Middle frontal gyrus (tissue), 1 donor: ENCODE measurements around the gene IL4I1.

Source experiments
- DNase-seq: peaks from one replicate; pipeline ENCODE4 v3.0.0-alpha.2; 2015; ENCODE audit warnings: low spot score; ENCODE audit errors: extremely low spot score

Gene IL4I1

DNA sequence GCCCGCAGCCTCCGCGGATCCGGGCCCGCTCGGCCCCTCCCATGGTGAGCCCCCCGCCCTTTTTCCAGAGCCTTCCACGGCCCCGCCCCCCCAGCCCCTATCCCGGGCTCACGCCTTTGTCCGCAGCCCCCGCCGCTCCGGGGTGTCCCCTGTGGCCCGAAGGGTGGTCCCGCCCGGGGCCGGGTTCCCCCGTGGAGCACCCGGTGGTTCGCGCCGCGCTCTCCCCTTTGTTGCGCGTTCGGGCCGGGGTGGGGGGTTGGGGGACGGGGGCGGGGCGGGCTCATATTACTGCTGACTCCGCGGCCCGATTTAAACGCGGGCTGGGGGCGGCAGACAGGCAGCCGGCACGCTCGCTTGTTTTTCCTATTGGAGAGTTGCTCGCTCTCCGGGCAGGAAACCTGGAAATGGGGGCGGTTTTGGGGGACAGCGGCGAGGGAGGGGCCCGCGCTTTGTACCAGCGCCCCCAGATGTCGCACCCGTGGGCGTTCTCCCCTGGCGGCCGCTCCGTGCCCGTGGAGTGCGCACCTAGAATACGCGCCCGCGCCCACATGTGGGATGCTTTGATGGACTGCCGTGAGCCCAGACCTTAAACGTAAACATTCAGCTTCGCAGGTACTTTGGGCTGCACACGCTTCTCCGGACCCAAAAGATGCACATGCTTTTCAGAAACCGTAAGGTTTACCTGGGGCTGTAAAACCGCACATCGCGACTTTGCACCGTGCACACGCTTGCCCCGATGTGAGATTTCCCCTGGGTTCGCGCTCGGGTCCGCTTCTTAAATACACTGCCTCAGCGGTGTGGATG, 45.0 kb downstream of the IL4I1 start:
- DNase-seq: no peak

DNA sequence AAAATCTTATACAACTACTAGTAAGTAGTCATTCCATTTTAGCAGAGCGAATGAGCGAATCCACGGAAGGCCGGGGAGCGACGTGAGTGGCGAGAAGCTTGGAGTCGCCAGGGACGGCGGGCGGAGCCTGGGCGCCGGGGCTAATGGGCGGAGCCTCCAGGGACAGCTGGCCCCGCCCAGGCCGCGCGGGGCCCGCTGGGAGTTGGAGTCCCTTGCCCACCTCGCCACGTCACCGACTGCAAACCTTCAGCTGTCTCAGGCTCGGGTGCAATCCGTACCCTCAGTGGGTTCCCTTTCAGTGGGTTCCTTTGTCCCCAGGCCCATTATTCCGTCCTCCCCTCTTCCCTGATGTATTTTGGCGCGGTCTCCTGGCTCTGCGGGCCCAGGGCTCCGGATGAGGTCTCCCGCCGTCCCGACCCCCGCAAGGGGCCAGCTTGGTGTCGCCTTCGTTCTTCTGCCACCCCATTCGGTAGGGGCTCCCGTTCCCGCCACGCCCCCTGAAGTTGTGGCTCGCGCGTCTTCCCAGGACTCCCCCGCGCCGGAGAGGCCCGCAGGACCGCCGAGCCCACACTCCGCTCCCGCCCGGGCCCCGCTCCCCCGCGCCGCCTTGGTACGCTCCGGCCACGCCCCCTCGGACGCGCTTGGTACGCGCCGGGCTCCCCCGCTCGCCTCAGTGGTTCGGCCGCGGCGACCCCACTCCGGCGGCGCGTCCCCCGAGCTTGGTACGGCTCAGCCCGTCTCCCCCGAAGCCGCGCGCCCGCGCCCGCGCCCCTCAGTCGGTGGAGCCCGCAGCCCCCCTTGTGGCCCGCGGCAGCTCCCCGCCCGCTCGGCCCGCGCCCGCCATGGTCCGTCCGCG, 46.0 kb downstream of the IL4I1 start, which contains the start of gene PTOV1:
PTOV1 (plus strand) TSS at position 673 of the 856 bp plus-strand sequence.
- peak; percentile 92 for DNase-seq

DNA sequence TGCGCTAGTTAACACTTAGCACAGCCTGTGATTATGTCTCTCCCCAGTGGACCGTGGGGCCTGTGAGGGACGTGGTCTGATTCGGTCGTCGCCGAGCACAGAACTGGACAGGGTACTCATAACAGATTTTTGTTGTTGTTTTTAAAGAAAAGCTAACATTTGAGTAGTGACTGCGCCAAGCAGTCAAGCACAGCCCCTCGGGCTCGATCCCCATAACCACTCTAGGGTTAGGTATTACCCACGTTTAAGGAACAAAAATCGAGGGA, 46.5 kb downstream of the IL4I1 start:
- no peak for DNase-seq

DNA sequence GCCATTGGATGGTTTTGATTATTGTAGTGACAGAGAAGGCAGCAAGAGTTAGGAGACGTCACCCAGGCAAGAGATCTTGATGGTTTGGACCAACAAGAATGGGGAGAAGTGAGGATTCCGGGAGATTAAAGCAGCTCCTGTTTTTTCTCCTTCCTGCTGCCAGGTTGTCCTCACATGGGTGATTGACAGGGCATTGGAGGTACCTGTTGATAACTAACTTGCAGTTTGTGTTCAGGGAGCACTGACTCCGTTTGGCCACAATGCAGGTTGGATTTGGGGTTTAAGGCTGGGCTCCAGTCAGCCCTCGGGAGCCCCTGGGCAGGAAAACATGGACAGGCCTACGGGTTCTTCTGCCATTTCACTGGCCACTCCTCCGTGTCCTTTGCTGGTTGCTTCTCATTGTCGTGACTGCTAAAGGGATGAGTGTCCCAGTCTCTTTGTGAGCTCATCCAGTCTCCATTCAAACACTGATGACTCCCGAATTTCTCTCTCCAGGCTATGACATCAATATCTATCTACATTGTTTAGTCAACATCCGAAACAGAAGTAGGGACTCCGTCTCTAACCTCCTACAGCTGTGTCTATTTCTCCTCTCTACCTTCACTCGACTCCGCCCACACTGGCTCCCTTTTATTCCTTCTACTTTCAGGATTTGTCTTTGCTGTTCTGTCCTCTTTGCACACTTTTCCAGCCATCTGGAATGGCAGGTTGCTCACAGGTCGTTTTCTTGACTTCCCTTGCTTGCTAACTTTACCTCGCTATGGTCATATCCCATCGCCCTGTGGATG, 47.1 kb downstream of the IL4I1 start:
- DNase-seq: no peak

DNA sequence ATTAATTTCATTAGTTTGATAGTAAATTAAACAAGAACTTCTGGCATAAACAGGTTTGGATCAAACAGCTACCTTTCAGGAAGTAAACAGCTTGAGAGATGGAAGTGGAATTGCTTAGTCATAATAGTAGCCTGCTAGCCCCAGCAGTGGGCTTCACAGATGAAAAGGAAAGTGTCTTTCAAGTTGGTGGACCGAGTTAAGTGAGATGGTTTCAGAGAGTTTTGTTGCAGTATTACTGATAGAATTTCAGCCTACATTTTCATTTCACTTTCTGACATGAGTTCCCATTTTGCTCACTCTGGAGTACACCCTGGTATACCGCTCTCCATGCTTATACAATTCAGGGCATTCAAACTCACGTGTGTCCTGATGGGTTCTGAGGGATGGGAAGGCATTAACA, 47.7 kb downstream of the IL4I1 start:
- DNase-seq: no peak

DNA sequence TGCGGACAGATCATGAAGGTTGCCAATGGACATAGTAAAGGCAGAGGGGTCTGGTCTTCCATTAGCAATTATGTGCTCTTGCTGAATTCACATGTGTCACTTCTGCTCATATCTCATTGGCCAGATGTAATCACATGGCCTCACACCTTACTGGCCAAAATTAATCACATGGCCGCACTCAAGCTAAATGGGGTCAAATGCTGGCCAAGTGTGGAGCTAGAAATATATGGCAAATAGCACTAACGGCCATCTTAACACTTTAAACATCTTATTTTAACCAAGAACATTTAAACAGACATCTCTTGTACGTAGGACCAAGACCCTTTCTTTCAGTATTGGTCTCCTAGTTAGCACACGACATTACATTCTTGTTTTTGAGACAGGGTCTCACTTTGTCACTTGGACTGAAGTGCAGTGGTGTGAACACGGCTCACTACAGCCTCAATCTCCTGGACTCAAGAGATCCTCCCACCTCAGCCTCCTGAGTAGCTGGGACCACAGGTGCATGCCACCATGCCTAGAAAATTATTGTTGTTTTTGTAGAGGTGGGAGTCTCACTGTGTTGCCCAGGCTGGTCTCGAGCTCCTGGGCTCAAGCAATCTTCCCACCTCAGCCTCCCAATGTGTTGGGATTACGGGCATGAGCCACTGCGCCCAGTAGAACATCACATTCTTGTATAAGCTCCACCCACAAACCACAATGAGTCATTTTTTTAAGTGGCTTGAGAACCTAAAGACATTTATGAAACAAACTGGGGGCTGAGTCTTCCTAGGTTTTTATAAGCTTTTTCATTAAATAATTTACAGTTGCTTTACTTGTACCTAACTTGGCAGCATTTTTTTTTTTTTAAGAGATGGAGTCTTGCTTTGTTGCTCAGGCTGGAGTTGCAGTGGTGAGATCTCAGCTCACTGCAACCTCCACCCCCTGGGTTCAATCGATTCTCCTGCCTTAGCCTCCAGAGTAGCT, 48.7 kb downstream of the IL4I1 start:
- no peak for DNase-seq

DNA sequence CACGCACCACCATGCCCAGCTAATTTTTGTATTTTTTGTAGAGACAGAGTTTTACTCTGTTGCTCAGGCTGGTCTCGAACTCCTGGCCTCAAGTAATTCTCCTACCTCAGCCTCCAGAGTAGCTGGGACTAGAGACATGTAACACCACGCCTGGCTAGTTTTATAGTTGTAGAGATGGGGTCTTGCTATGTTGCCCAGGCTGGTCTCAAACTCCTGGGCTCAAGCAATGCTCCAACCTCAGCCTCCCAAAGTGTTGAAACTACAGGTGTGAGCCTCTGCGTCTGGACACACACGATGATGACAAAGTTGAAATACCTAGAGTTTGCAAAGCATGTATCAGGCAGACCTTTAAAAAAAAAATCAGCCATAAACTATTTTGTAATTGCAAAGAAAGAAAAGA, 50.3 kb downstream of the IL4I1 start:
- no peak for DNase-seq

DNA sequence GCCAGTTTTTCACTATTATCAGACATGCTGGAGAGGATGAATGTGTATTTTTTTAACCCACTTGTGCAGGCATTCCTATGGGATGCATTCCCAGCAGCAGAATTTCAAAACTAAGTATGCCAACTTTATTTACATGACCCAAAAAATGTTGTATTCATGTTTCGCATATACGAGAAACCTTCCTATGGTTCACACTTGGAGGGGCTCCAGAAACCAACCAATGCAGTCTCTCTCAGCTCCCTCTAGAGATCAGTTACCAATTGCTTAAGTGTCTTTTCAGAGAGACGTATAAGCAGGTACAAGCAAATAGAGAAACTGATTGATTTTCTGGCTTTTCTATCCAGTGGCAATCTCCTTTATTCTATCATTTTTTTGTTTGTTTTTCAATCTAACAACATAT, 51.3 kb downstream of the IL4I1 start:
- no peak for DNase-seq

DNA sequence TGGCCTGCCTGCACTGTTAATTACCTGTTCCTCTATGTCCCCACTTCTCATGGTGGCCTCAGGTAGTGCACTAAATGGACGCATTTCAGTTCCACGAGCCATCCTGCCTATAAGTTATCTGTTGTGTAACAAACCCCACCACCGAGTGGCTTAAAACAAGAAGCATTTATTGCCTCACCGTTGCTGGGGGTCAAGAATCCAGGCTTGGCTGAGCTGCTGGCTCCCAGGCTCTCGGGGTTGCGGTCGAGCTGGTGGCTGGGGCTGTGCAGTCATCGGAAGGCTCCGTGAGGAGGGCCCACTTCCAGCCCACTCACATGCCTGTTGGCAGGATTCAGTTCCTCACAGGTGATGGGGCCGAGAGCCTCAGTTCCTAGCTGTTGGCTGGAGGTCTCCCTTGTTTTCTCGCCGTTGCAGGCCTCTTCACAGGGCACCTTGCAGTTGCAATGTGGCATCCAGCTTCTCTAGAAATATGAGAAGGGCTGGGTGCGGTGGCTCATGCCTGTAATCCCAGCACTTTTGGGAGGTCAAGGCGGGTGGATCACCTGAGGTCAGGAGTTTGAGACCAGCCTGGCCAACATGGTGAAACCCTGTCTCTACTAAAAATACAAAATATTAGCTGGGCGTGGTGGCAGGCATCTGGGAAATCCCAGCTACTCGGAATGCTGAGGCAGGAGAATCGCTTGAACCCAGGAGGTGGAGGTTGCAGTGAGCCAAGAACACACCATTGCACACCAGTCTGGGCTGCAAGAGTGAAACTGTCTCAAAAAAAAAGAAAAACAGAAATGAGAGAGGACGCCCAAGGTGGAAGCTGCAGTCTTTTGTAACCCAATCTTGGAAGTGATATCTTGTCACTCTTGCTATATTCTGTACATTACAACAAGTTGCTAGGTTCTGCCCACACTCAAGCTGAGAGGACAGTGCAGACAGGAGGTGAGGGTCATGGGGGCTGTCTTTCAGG, 52.3 kb downstream of the IL4I1 start:
- DNase-seq: no peak

DNA sequence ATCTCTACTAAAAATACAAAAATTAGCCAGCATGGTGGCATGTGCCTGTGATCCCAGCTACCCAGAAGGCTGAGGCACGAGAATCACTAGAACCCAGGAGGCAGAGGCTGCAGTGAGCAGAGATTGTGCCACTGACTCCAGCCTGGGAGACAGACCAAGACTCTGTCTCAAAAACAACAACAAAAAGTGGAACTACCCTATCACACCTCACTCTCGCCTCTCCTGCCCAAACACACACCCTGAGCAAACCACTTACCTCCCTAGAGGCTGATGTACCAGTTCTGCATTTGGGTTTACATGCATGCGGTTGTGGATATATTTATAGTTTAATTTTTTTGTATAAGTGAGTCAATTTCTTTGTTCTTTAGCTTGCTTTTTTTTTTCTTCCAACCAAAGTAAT, 53.4 kb downstream of the IL4I1 start:
- no peak for DNase-seq

DNA sequence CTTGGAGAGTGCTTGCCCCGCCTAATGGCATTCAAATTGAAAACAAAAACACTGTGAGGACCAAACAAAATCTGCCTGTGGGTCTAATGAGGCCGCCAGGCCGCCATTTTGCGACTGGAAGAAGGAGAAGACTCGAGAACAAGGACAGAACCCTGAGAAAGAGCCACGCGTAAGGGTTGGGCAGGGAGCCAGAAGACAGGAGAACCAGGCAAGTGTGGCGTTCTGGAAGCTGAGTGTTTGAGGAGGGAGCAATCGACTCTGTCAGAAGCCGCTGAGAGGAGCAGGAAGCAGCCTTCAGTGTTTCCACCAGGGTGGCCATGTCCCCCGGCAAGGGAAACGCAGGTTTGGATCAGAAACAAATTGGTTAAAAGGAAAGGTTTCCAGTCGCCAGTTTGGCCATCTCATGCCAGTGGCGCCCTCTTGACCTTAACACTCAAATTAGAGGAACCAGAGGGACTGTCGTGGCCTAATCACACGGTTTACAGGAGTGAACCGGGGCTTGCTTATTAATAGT, 55.9 kb downstream of the IL4I1 start:
- DNase-seq: no peak

DNA sequence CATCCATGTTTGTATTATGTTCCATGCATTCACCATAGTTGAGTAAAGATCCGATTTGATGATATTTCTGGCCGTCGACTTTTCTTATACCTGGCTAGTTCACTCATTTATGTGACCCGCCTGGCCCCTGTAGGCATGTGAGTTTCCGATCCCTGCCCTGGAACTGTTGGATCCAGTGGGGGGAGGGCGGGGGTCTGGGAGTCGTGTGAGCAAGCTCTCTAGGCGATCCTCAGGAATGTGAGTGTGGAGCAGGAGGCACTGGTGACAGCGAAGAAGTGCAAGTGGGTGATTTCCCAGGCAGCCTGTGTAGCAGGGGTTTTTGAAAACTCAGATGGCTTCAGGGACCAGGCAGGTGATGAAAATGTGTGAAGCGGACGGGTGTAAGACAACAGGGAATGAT, 56.4 kb downstream of the IL4I1 start:
- no peak for DNase-seq

DNA sequence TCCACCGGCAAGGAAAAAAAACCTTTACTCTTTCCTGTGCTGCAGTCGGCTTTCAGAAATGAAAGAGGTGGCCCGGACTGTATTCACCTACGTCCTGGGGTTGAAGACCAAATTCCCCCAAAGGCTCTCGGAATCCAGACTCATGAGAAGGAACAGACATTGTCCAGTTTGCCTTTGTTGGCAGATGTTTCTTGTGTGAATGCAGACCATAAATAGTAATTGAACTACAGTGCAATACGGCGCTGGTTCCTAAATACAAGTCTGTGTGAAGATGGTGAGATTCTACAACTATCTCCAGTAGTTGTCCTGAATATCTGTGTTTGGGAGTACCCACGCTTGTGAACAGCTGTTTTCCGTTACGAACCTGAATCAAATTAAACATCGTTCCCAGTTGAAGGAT, 57.0 kb downstream of the IL4I1 start:
- DNase-seq: no peak
